ENCODE data around the gene MAML1.

Gene MAML1

DNA sequence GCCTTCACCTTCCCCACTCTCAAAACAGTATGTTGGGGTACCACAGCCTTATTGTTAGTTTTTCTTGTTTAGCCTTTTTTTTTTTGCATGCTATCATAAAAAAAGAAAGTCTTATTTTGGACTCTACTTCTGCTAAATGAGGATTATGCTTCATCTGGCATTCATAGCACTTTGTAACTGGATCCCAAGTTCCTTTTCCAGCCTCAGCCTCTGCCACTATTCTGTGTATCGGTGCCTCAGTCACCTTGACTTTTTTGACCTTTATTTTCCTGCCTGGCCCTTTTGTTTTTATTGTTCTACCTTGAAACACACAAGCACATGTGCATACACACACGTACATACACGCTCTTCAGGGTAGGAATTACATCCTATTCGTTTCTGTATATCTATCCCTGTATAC, 8.5 kb upstream of the MAML1 start:
- no peaks in the 10 kb centered on the region for H3K27me3 ChIP-seq (replicated peaks in 2 of 5; ENCODE audit: control insufficient read depth in 4 of 5, insufficient read depth in 5 of 5, low read length in 4 of 5)
- no peak for DNase-seq
- no peak overlapping the region for H3K27ac ChIP-seq (ENCODE audit: insufficient read depth in 1 of 2, low read depth in 1 of 2, low read length in 2 of 2, poor library complexity in 1 of 2, severe bottlenecking in 2 of 2)
- H3K36me3 ChIP-seq (ENCODE audit: control insufficient read depth in 4 of 4, insufficient read depth in 4 of 4, low read length in 3 of 4), result peaks cover 37 to 92% (median 68%) of the 10 kb centered on the region in 4 experiments
- H3K9me3 ChIP-seq (ENCODE audit: control extremely low read depth in 1 of 5, control insufficient read depth in 4 of 5, insufficient read depth in 2 of 5, low read depth in 1 of 5, low read length in 4 of 5), result no peaks in the 10 kb centered on the region
- ChIA-PET CTCF (no interaction called here), POLR2A (no interaction called here)
- WGBS (ENCODE audit: insufficient coverage), result 100% methylated on average over 3 of the region's 4 CpGs
- no peaks in the 10 kb centered on the region for H3K4me1 ChIP-seq (ENCODE audit: control extremely low read depth in 1 of 4, control insufficient read depth in 4 of 4, insufficient read depth in 4 of 4, low read length in 3 of 4)
- H3K4me3 ChIP-seq (ENCODE audit: control insufficient read depth in 1 of 7, extremely low read depth in 1 of 7, insufficient read depth in 4 of 7, low read depth in 2 of 7, low read length in 6 of 7), result no peak overlapping the region

DNA sequence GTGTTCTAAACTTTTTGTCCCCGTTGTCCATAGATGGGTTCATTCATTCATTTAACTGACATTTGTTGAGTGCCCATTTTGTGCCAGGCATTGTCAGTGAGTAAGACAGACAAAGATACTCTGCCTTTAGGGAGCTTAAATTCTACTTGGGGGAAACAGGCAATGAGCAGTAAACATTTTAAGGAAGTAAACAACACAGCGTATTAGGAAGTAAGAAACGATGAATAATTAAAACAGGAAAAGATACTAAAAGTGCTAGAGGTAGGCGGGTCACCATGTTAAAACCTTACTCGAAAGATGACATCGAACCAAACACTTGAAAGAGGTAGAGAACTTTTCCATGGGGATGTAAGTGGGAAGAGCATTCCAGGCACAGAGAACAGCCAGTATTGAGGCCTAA, 5.5 kb upstream of the MAML1 start:
- Histone ChIP-seq H3K9me3 (ENCODE audit: control extremely low read depth in 1 of 5, control insufficient read depth in 4 of 5, insufficient read depth in 2 of 5, low read depth in 1 of 5, low read length in 4 of 5) (no peaks in the 10 kb centered on the region), H3K27ac (ENCODE audit: insufficient read depth in 1 of 2, low read depth in 1 of 2, low read length in 2 of 2, poor library complexity in 1 of 2, severe bottlenecking in 2 of 2) (no peak overlapping the region), H3K4me3 (ENCODE audit: control insufficient read depth in 1 of 7, extremely low read depth in 1 of 7, insufficient read depth in 4 of 7, low read depth in 2 of 7, low read length in 6 of 7) (no peak overlapping the region), H3K27me3 (replicated peaks in 2 of 5; ENCODE audit: control insufficient read depth in 4 of 5, insufficient read depth in 5 of 5, low read length in 4 of 5) (no peaks in the 10 kb centered on the region), H3K4me1 (ENCODE audit: control extremely low read depth in 1 of 4, control insufficient read depth in 4 of 4, insufficient read depth in 4 of 4, low read length in 3 of 4) (peaks cover 4 to 14% (median 5%) of the 10 kb centered on the region in 4 experiments), H3K36me3 (ENCODE audit: control insufficient read depth in 4 of 4, insufficient read depth in 4 of 4, low read length in 3 of 4) (peaks cover 28 to 83% (median 62%) of the 10 kb centered on the region in 4 experiments)
- WGBS (ENCODE audit: insufficient coverage), result 82% methylated on average over 5 of the region's 6 CpGs
- DNase-seq, result no peak
- ChIA-PET CTCF (interaction anchor here (1.1 kb wide), 1 partner anchor 11 kb away, joined by 3 read pairs; no protein-coding TSS in a partner anchor), POLR2A (no interaction called here)

DNA sequence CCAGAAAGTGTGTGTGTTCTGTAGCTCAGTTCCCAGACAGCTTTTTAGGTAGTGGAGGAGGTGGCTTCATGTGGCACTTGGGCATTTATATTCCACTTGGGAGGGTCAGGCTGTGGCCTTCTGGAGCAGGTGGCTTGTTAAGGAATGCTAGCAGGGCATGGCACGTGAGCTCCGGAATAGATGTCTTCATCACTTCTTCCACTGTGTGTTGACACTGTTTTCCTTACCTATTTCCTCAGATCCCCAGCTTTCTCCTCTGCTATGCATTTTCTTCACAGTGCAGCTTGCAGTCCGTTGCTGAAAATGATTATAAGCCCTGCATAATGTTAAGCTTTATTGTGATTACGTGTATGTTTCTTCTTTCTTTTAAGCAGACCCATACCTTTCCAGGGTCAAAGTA, 3.3 kb upstream of the MAML1 start:
- no peak for DNase-seq
- H3K4me1 ChIP-seq (ENCODE audit: control extremely low read depth in 1 of 4, control insufficient read depth in 4 of 4, insufficient read depth in 4 of 4, low read length in 3 of 4), result peaks cover 12 to 21% (median 15%) of the 10 kb centered on the region in 4 experiments
- no peaks in the 10 kb centered on the region for H3K27me3 ChIP-seq (replicated peaks in 2 of 5; ENCODE audit: control insufficient read depth in 4 of 5, insufficient read depth in 5 of 5, low read length in 4 of 5)
- 100% methylated on average over 2 of the region's 4 CpGs for whole genome bisulfite sequencing (ENCODE audit: insufficient coverage)
- no peak overlapping the region for H3K4me3 ChIP-seq (ENCODE audit: control insufficient read depth in 1 of 7, extremely low read depth in 1 of 7, insufficient read depth in 4 of 7, low read depth in 2 of 7, low read length in 6 of 7)
- peaks cover 18 to 61% (median 43%) of the 10 kb centered on the region in 4 experiments for H3K36me3 ChIP-seq (ENCODE audit: control insufficient read depth in 4 of 4, insufficient read depth in 4 of 4, low read length in 3 of 4)
- CTCF ChIA-PET, result interaction anchor here (1.2 to 1.8 kb wide), 4 partner anchors 9 to 48 kb away, joined by 3 to 7 read pairs (median 3); partner anchors contain the start of gene CBY3
- POLR2A ChIA-PET, result no interaction called here
- H3K9me3 ChIP-seq (ENCODE audit: control extremely low read depth in 1 of 5, control insufficient read depth in 4 of 5, insufficient read depth in 2 of 5, low read depth in 1 of 5, low read length in 4 of 5), result no peaks in the 10 kb centered on the region
- H3K27ac ChIP-seq (ENCODE audit: insufficient read depth in 1 of 2, low read depth in 1 of 2, low read length in 2 of 2, poor library complexity in 1 of 2, severe bottlenecking in 2 of 2), result peak overlapping the region in 1 of 2 experiments; percentile 40

DNA sequence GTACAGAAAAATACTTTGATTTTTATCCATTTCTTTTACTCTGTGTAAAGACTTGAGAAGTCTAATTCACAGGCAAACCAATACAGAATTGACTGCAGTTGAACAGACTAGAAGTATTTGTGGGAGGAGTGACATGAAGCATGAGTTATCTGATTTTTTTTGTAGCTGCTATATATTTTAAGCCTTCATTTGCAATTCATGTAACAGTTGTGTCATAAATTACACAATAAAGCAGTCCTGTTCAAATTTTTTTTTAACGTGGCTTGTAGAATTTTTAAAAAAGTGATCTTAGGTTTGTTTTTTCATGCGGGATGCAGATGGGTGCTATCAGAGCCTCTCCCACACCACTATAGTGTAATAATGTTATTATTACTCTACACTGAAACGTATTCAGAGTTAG, 2.9 kb upstream of the MAML1 start:
- H3K36me3 ChIP-seq (ENCODE audit: control insufficient read depth in 4 of 4, insufficient read depth in 4 of 4, low read length in 3 of 4), result peaks cover 15 to 56% (median 39%) of the 10 kb centered on the region in 4 experiments
- no peak overlapping the region for H3K4me3 ChIP-seq (ENCODE audit: control insufficient read depth in 1 of 7, extremely low read depth in 1 of 7, insufficient read depth in 4 of 7, low read depth in 2 of 7, low read length in 6 of 7)
- DNase-seq, result no peak
- no CpG with 5 or more reads among the region's 3 CpGs for WGBS (ENCODE audit: insufficient coverage)
- H3K27ac ChIP-seq (ENCODE audit: insufficient read depth in 1 of 2, low read depth in 1 of 2, low read length in 2 of 2, poor library complexity in 1 of 2, severe bottlenecking in 2 of 2), result no peak overlapping the region
- ChIA-PET POLR2A (no interaction called here), CTCF (interaction anchor here (1.2 to 1.8 kb wide), 4 partner anchors 9 to 49 kb away, joined by 3 to 7 read pairs (median 3); partner anchors contain the start of gene CBY3)
- no peaks in the 10 kb centered on the region for H3K9me3 ChIP-seq (ENCODE audit: control extremely low read depth in 1 of 5, control insufficient read depth in 4 of 5, insufficient read depth in 2 of 5, low read depth in 1 of 5, low read length in 4 of 5)
- H3K27me3 ChIP-seq (replicated peaks in 2 of 5; ENCODE audit: control insufficient read depth in 4 of 5, insufficient read depth in 5 of 5, low read length in 4 of 5), result no peaks in the 10 kb centered on the region
- peaks cover 14 to 25% (median 18%) of the 10 kb centered on the region in 4 experiments for H3K4me1 ChIP-seq (ENCODE audit: control extremely low read depth in 1 of 4, control insufficient read depth in 4 of 4, insufficient read depth in 4 of 4, low read length in 3 of 4)

DNA sequence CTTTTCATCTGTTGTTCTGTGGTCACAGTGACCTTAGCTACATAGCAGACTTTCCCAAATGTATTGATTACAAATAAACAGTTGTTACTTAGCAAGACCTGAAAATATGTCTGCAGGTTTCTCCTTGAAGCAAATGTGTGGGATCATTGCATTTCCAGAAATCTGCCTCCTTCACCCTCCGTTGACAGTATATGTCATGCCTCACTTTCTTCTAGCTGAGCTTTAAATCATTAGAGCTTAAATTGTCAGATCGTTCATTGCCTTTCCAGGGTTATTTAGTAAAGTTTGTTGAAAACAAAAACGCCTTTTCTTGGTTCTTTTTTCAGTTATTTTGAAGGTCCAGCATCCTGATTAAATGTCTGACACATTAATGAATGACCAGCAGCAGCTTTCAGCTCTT, 2.3 kb upstream of the MAML1 start:
- Histone ChIP-seq H3K4me3 (ENCODE audit: control insufficient read depth in 1 of 7, extremely low read depth in 1 of 7, insufficient read depth in 4 of 7, low read depth in 2 of 7, low read length in 6 of 7) (no peak overlapping the region), H3K27me3 (replicated peaks in 2 of 5; ENCODE audit: control insufficient read depth in 4 of 5, insufficient read depth in 5 of 5, low read length in 4 of 5) (no peaks in the 10 kb centered on the region), H3K36me3 (ENCODE audit: control insufficient read depth in 4 of 4, insufficient read depth in 4 of 4, low read length in 3 of 4) (peaks cover 15 to 50% (median 36%) of the 10 kb centered on the region in 4 experiments), H3K9me3 (ENCODE audit: control extremely low read depth in 1 of 5, control insufficient read depth in 4 of 5, insufficient read depth in 2 of 5, low read depth in 1 of 5, low read length in 4 of 5) (no peaks in the 10 kb centered on the region), H3K27ac (ENCODE audit: insufficient read depth in 1 of 2, low read depth in 1 of 2, low read length in 2 of 2, poor library complexity in 1 of 2, severe bottlenecking in 2 of 2) (peak overlapping the region in 1 of 2 experiments; percentile 93), H3K4me1 (ENCODE audit: control extremely low read depth in 1 of 4, control insufficient read depth in 4 of 4, insufficient read depth in 4 of 4, low read length in 3 of 4) (peaks cover 14 to 26% (median 20%) of the 10 kb centered on the region in 4 experiments)
- 94% methylated on average over 2 of the region's 3 CpGs for WGBS (ENCODE audit: insufficient coverage)
- CTCF ChIA-PET, result interaction anchor here (0.9 to 1.8 kb wide), 4 partner anchors 9 to 41 kb away, joined by 3 to 7 read pairs (median 3); no protein-coding TSS in a partner anchor
- no peak for DNase-seq
- POLR2A ChIA-PET, result no interaction called here

DNA sequence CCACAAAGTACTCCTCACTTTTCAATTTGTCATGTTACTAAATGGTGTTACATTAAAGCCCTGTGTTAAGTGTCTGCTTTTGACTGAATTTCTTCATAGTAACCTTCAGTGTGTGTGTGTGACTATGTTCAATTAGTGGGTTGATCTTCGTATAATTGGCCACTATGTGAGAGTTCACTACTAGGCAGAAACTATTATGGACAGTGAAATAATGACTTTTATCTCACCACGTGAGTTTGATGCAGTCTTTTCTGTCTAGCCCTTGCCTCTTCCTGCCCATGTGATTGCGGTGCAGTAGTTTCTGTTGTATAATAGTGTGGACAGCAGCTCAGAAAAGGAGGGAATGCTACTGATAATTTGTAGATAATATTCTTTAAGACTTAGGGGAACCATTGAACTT, 1.8 kb upstream of the MAML1 start:
- DNase-seq, result no peak
- Histone ChIP-seq H3K9me3 (ENCODE audit: control extremely low read depth in 1 of 5, control insufficient read depth in 4 of 5, insufficient read depth in 2 of 5, low read depth in 1 of 5, low read length in 4 of 5) (no peaks in the 10 kb centered on the region), H3K36me3 (ENCODE audit: control insufficient read depth in 4 of 4, insufficient read depth in 4 of 4, low read length in 3 of 4) (peaks cover 15 to 50% (median 36%) of the 10 kb centered on the region in 4 experiments), H3K4me1 (ENCODE audit: control extremely low read depth in 1 of 4, control insufficient read depth in 4 of 4, insufficient read depth in 4 of 4, low read length in 3 of 4) (peaks cover 14 to 26% (median 20%) of the 10 kb centered on the region in 4 experiments), H3K4me3 (ENCODE audit: control insufficient read depth in 1 of 7, extremely low read depth in 1 of 7, insufficient read depth in 4 of 7, low read depth in 2 of 7, low read length in 6 of 7) (no peak overlapping the region), H3K27ac (ENCODE audit: insufficient read depth in 1 of 2, low read depth in 1 of 2, low read length in 2 of 2, poor library complexity in 1 of 2, severe bottlenecking in 2 of 2) (peak overlapping the region in 1 of 2 experiments; percentile 93), H3K27me3 (replicated peaks in 2 of 5; ENCODE audit: control insufficient read depth in 4 of 5, insufficient read depth in 5 of 5, low read length in 4 of 5) (no peaks in the 10 kb centered on the region)
- ChIA-PET POLR2A (no interaction called here), CTCF (interaction anchor here (0.9 to 1.7 kb wide), 4 partner anchors 9 to 66 kb away, joined by 3 to 4 read pairs (median 4); no protein-coding TSS in a partner anchor)
- 90% methylated on average over 2 of the region's 3 CpGs for WGBS (ENCODE audit: insufficient coverage)

DNA sequence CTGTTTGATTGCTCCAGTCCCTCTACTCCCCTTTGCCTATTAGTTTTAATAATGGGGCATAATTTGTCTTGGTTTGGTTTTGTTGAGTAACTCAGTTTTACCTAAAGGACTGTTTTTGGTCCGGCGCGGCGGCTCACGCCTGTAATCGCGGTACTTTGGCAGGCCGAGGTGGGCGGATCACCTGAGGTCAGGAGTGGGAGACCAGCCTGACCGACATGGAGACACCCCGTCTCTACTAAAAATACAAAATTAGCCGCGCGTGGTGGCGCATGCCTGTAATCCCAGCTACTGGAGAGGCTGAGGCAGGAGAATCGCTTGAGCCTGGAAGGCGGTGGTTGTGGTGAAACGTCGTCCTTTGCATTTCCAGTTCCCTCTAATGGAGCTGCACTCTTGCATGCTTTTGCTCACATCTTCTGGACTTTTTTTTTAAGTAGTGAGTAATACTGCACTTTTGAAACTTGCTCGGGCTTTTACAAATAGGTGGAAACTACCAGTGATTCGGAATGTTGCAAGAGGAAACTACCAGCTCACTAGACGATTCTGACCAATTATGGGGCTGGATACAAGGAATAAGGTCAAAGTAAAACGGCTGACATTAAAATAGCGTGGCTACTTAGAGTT, 721 bp upstream of the MAML1 start:
- H3K4me1 ChIP-seq (ENCODE audit: control extremely low read depth in 1 of 4, control insufficient read depth in 4 of 4, insufficient read depth in 4 of 4, low read length in 3 of 4), result peaks cover 14 to 26% (median 20%) of the 10 kb centered on the region in 4 experiments
- 77% methylated on average over 22 of the region's 24 CpGs for WGBS (ENCODE audit: insufficient coverage)
- DNase-seq, result peak in 1 of 3 donors; percentile 82
- no peaks in the 10 kb centered on the region for H3K9me3 ChIP-seq (ENCODE audit: control extremely low read depth in 1 of 5, control insufficient read depth in 4 of 5, insufficient read depth in 2 of 5, low read depth in 1 of 5, low read length in 4 of 5)
- peak overlapping the region in 6 of 7 experiments; percentile 46 to 96 (median 86) for H3K4me3 ChIP-seq (ENCODE audit: control insufficient read depth in 1 of 7, extremely low read depth in 1 of 7, insufficient read depth in 4 of 7, low read depth in 2 of 7, low read length in 6 of 7)
- ChIA-PET CTCF (interaction anchor here (0.8 to 1.8 kb wide), 6 partner anchors 23 to 70 kb away, joined by 3 to 5 read pairs (median 4); no protein-coding TSS in a partner anchor), POLR2A (interaction anchor here (0.7 to 2.5 kb wide), 8 partner anchors 9 to 104 kb away, joined by 3 to 8 read pairs (median 4); partner anchors contain the start of gene LTC4S)
- H3K36me3 ChIP-seq (ENCODE audit: control insufficient read depth in 4 of 4, insufficient read depth in 4 of 4, low read length in 3 of 4), result peaks cover 12 to 44% (median 31%) of the 10 kb centered on the region in 4 experiments
- H3K27me3 ChIP-seq (replicated peaks in 2 of 5; ENCODE audit: control insufficient read depth in 4 of 5, insufficient read depth in 5 of 5, low read length in 4 of 5), result no peaks in the 10 kb centered on the region
- peak overlapping the region; percentile 25 to 93 for H3K27ac ChIP-seq (ENCODE audit: insufficient read depth in 1 of 2, low read depth in 1 of 2, low read length in 2 of 2, poor library complexity in 1 of 2, severe bottlenecking in 2 of 2)
